ENCODE data around the gene KIAA1328. TPM values are rescaled to one million over a fixed set of nuclear protein-coding genes. Genes with fewer than 3 reads are reported as not detected.

The KIAA1328 gene
- total and polyA plus RNA-seq, 2 donors (not counting 3 experiments of a cell fraction or from before 2014, with no cell fraction given) = 2.7 to 6.5 TPM

- H3K4me1 ChIP-seq (ENCODE audit: control insufficient read depth, extremely low read depth, insufficient read depth, low read length) = peaks cover 18% of the 10 kb centered on the region
- TF ChIP-seq JUN (IDR thresholded peaks at IDR 0.05; ENCODE audit: borderline replicate concordance, insufficient read depth, insufficient read length, low read depth) = no peak
- no peak for TF ChIP-seq MAX (IDR thresholded peaks at IDR 0.05; ENCODE audit: insufficient read depth, insufficient read length)
- dilution Hi-C loops (cut with MboI; ENCODE audit: extremely low pct_ligation_motif_present, low sequenced_read_pairs) (no loop called here), intact Hi-C loops (cut with micrococcal nuclease) (no loop called here)
- BruUV-seq (replicated peaks) = no TSS peak
- H3K27me3 ChIP-seq (ENCODE audit: control insufficient read depth in 2 of 2, insufficient read depth in 2 of 2, low read length in 2 of 2) = no peaks in the 10 kb centered on the region
- no peak overlapping the region for H3K9ac ChIP-seq (replicated peaks; ENCODE audit: extremely low read depth, insufficient read depth, low read length)
- CTCF ChIA-PET = interaction anchor here (1.4 kb wide), 1 partner anchor 74 kb away, joined by 4 read pairs; no protein-coding TSS in a partner anchor
- H3K9me1 ChIP-seq (replicated peaks; ENCODE audit: control insufficient read depth, extremely low read depth, insufficient read depth, low read length) = no peaks in the 10 kb centered on the region
- no peaks in the 10 kb centered on the region for H4K20me1 ChIP-seq (replicated peaks; ENCODE audit: control insufficient read depth, extremely low read depth, insufficient read depth, low read length)
- FAIRE-seq (no peak), DNase-seq (ENCODE audit: low read depth, low spot score) (peak; percentile 74)
- H2AFZ ChIP-seq (ENCODE audit: low read depth, low read length) = no peak overlapping the region
- H3K79me2 ChIP-seq (ENCODE audit: control insufficient read depth, insufficient read depth, low read length) = peaks cover 45% of the 10 kb centered on the region
- no peak overlapping the region for H3K4me3 ChIP-seq (replicated peaks in 1 of 3; ENCODE audit: insufficient read depth in 1 of 3, low read depth in 1 of 3, low read length in 3 of 3)
- POLR2A ChIA-PET = no interaction called here
- peaks cover 2 to 4% of the 10 kb centered on the region in 2 experiments for H3K36me3 ChIP-seq (ENCODE audit: control insufficient read depth in 2 of 2, extremely low read depth in 1 of 2, insufficient read depth in 2 of 2, low read length in 2 of 2)
- no peaks in the 10 kb centered on the region for H3K9me3 ChIP-seq (replicated peaks; ENCODE audit: control insufficient read depth, insufficient read depth, low read length)
- H3K27ac ChIP-seq (ENCODE audit: insufficient read depth, low read depth, low read length) = no peak overlapping the region
- peak overlapping the region; percentile 28 for H3K4me2 ChIP-seq (ENCODE audit: insufficient read depth, low read length)
Measured at GRCh38 chr18:36825526-36825925, 3.4 kb upstream of the KIAA1328 start.

DNA sequence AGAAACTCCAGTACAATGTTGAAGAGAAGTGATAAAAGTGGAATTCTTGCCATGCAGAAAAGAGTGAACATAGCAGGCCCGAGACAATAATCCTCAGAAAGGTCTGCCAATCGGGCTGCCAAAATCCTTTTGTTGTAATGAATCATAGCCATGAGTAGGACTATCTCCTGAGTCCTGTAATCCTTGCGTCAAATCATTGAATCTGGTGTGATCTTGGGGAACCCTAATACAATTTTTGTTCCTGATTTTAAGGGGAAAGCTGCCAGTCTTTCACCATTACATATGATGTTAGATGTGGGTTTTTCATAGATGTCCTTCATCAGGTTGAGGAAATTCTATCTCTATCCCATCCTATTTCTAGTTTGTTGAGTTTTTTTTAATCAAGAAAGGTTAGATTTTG is 2.4 kb upstream of the KIAA1328 start:
- Histone ChIP-seq H4K20me1 (replicated peaks; ENCODE audit: control insufficient read depth, extremely low read depth, insufficient read depth, low read length) (no peaks in the 10 kb centered on the region), H2AFZ (ENCODE audit: low read depth, low read length) (no peak overlapping the region), H3K9me3 (replicated peaks; ENCODE audit: control insufficient read depth, insufficient read depth, low read length) (no peaks in the 10 kb centered on the region), H3K9ac (replicated peaks; ENCODE audit: extremely low read depth, insufficient read depth, low read length) (no peak overlapping the region), H3K27me3 (ENCODE audit: control insufficient read depth in 2 of 2, insufficient read depth in 2 of 2, low read length in 2 of 2) (no peaks in the 10 kb centered on the region), H3K4me3 (replicated peaks in 1 of 3; ENCODE audit: insufficient read depth in 1 of 3, low read depth in 1 of 3, low read length in 3 of 3) (no peak overlapping the region), H3K27ac (ENCODE audit: insufficient read depth, low read depth, low read length) (no peak overlapping the region), H3K9me1 (replicated peaks; ENCODE audit: control insufficient read depth, extremely low read depth, insufficient read depth, low read length) (no peaks in the 10 kb centered on the region), H3K36me3 (ENCODE audit: control insufficient read depth in 2 of 2, extremely low read depth in 1 of 2, insufficient read depth in 2 of 2, low read length in 2 of 2) (peaks cover 2 to 4% of the 10 kb centered on the region in 2 experiments), H3K4me2 (ENCODE audit: insufficient read depth, low read length) (no peak overlapping the region), H3K4me1 (ENCODE audit: control insufficient read depth, extremely low read depth, insufficient read depth, low read length) (peaks cover 18% of the 10 kb centered on the region), H3K79me2 (ENCODE audit: control insufficient read depth, insufficient read depth, low read length) (peaks cover 44% of the 10 kb centered on the region)
- no TSS peak for BruUV-seq (replicated peaks)
- dilution Hi-C loops (cut with MboI; ENCODE audit: extremely low pct_ligation_motif_present, low sequenced_read_pairs) = no loop called here
- ChIA-PET CTCF (interaction anchor here (1.4 to 1.6 kb wide), 2 partner anchors 17 to 73 kb away, joined by 4 to 7 read pairs; no protein-coding TSS in a partner anchor), POLR2A (no interaction called here)
- TF ChIP-seq JUN (IDR thresholded peaks at IDR 0.05; ENCODE audit: borderline replicate concordance, insufficient read depth, insufficient read length, low read depth) = no peak
- no peak for TF ChIP-seq GATA2 (IDR thresholded peaks at IDR 0.05; ENCODE audit: insufficient read depth, insufficient read length, low read depth, low read length)
- TF ChIP-seq POLR2AphosphoS5 (IDR thresholded peaks at IDR 0.05; ENCODE audit: insufficient read depth, low read depth, low read length) = no peak
- no peak for TF ChIP-seq FOS (IDR thresholded peaks at IDR 0.05; ENCODE audit: borderline replicate concordance, insufficient read depth, low read length)
- no peak for TF ChIP-seq MYC (IDR thresholded peaks at IDR 0.05; ENCODE audit: low read depth, low read length)
- TF ChIP-seq POLR2A (IDR thresholded peaks at IDR 0.05; ENCODE audit: low read depth, low read length) = no peak
- TF ChIP-seq MAX (IDR thresholded peaks at IDR 0.05; ENCODE audit: insufficient read depth, insufficient read length) = no peak
- intact Hi-C loops (cut with micrococcal nuclease) = no loop called here
- FAIRE-seq (no peak), DNase-seq (ENCODE audit: low read depth, low spot score) (no peak)
